SK-N-SH treated with all-trans-retinoic acid at 6 μM for 48 hours (cell line): ENCODE data around the gene GLYATL2.

Experiments
- ISL1 ChIP-seq: fragments of 250-450 bp; sonication (Bioruptor Pico); IDR thresholded peaks from 2 replicates; pipeline ENCODE4 v2.1.2; 2022; ENCODE audit warnings: mild to moderate bottlenecking, moderate library complexity
- OSR1 ChIP-seq: fragments of 250-450 bp; sonication (Bioruptor Pico); IDR thresholded peaks from 2 replicates; pipeline ENCODE4 v1.8.0; 2022; ENCODE audit warnings: moderate library complexity, mild to moderate bottlenecking, inconsistent platforms
- TCF4 ChIP-seq: fragments of 250-450 bp; sonication (Bioruptor Pico); IDR thresholded peaks from 2 replicates; pipeline ENCODE4 v1.8.0; 2021; ENCODE audit warnings: mild to moderate bottlenecking, moderate library complexity, borderline replicate concordance
- ZFP30 ChIP-seq: fragments of 450-650 bp; formaldehyde crosslinking; IDR thresholded peaks from 2 replicates; pipeline ENCODE4 v1.5.0; 2022; ENCODE audit warnings: mild to moderate bottlenecking, moderate library complexity
- ZNF565 ChIP-seq: fragments of 450-650 bp; formaldehyde crosslinking; conservative IDR thresholded peaks from 2 replicates; pipeline ENCODE4 v1.5.0; 2020; ENCODE audit warnings: low read depth, mild to moderate bottlenecking, moderate library complexity

DNA sequence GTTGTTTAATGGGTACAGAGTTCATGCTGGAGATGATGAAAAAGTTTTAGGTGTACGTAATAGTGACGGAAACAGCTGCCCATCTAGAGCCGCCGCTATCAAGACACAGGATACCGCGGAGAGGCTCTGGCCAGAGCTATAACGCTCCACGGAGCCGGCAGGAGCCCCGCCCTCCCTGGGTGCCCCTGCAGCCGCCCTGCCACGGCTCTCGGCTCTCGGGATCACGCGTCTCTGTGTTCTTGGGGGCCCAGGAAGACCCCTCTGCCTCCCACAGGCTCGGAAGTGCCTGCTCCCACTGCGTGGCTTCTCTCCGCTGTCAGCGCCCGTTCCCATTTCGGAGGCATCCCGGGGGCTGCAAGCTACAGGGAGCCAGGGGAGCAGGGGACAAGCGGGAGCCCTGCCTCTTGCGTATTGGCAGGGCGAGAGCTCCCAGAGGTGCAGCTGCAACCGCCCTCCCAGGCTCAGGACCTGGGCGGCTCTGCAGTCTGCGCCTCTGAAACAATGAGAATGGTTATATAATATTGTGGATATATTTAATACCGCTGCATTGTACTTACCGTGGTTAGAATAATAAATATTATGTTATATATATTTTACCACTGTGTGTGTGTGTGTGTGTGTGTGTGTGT is 13.7 kb downstream of the GLYATL2 start:
- TF ChIP-seq ZNF565 (CRISPR knock-in tag) (no peak), ZFP30 (CRISPR knock-in tag) (no peak), OSR1 (no peak), ISL1 (CRISPR knock-in tag) (no peak), TCF4 (CRISPR knock-in tag) (no peak)
